ENCODE measurements around the gene RBM42. TPM values are rescaled to one million over a fixed set of nuclear protein-coding genes. Genes with fewer than 3 reads are reported as not detected.

RBM42 gene
- total and polyA plus RNA-seq, 9 of the 15 experiments (the other 6 are each of a cell fraction or from before 2014, with no cell fraction given) = 5.7 to 149 (median 32.4) TPM

GRCh38 chr19:35612559-35613321, 16.1 kb upstream of the RBM42 start, which contains the start of gene HAUS5:
HAUS5 (plus strand) TSS chr19:35612735; CDS start chr19:35612795, 60 bp downstream.
- H3K9me3 ChIP-seq (replicated peaks; ENCODE audit: control insufficient read depth, insufficient read depth, low read depth, low read length) = 0 out of 2 replicates have a peak, but pooled peaks cover 2% of the 10 kb centered on the region
- ATAC-seq (peak; percentile 97), FAIRE-seq (peak; percentile 92), DNase-seq (ENCODE audit: extremely low read depth in 1 of 4, low spot score in 3 of 4) (peak; percentile 95 to 98 (median 97))
- BruUV-seq (replicated peaks) = TSS peak; percentile 67
- in situ Hi-C loops (cut with MboI) (no loop called here), intact Hi-C loops (cut with micrococcal nuclease) (no loop called here)
- peak within 1 kb of the TSS; percentile 92 for H3K27ac ChIP-seq (ENCODE audit: extremely low read depth, low read depth, low read length)
- peaks cover 7% of the 10 kb centered on the region for H3K79me2 ChIP-seq (ENCODE audit: control insufficient read depth, insufficient read depth, low read length)
- peaks cover 7 to 25% of the 10 kb centered on the region in 2 experiments; a peak in 3 of 5 replicates for H3K4me1 ChIP-seq (replicated peaks in 1 of 2; ENCODE audit: control insufficient read depth in 2 of 2, insufficient read depth in 2 of 2, low read length in 2 of 2)
- WGBS (ENCODE audit: insufficient coverage, low coverage, missing lambda C conversion rate) = under 1% methylated on average over 47 of the region's 47 CpGs
- H2AFZ ChIP-seq (ENCODE audit: low read depth, low read length) = peak within 1 kb of the TSS; percentile 96
- H3K9me1 ChIP-seq (ENCODE audit: control insufficient read depth, insufficient read depth, low read length) = no peaks in the 10 kb centered on the region
- CTCF ChIA-PET (ENCODE audit: low intra/inter-chr PET ratio) = no interaction called here
- peaks cover 28% of the 10 kb centered on the region; the same call in 2 of the 3 replicates for H3K36me3 ChIP-seq (ENCODE audit: control insufficient read depth, insufficient read depth, low read length)
- POLR2A ChIA-PET = interaction anchor here (0.6 to 1.8 kb wide), 14 partner anchors 10 to 1627 kb away, joined by 3 to 7 read pairs (median 4); partner anchors contain the start of genes COX6B1 and ETV2
- H3K4me2 ChIP-seq (ENCODE audit: insufficient read depth, low read length) = peak within 1 kb of the TSS; percentile 98
- H4K20me1 ChIP-seq (replicated peaks; ENCODE audit: control insufficient read depth, insufficient read depth, low read length) = no peaks in the 10 kb centered on the region
- no peaks in the 10 kb centered on the region for H3K27me3 ChIP-seq (ENCODE audit: control insufficient read depth in 2 of 2, insufficient read depth in 2 of 2, low read length in 2 of 2)
- H3K4me3 ChIP-seq = peak within 1 kb of the TSS; percentile 85
- peak within 1 kb of the TSS; percentile 97 for H3K9ac ChIP-seq (ENCODE audit: insufficient read depth in 1 of 2, low read depth in 2 of 2, low read length in 2 of 2)
- TF ChIP-seq NCOA6 (IDR thresholded peaks at IDR 0.05) (no peak), DLX4 (CRISPR knock-in tag; IDR thresholded peaks at IDR 0.05) (no peak), GTF2A2 (tag; IDR thresholded peaks at IDR 0.05) (no peak), POLR3A (IDR thresholded peaks at IDR 0.05; ENCODE audit: borderline replicate concordance, extremely low read depth, insufficient read depth, insufficient read length) (no peak), RBM15 (IDR thresholded peaks at IDR 0.05; ENCODE audit: insufficient read depth, low read length) (no peak), NFXL1 (CRISPR knock-in tag; IDR thresholded peaks at IDR 0.05) (no peak), CBX2 (IDR thresholded peaks at IDR 0.05; ENCODE audit: insufficient read depth, low read length, poor library complexity, severe bottlenecking) (no peak), PREB (CRISPR knock-in tag; IDR thresholded peaks at IDR 0.05) (no peak), ASH1L (IDR thresholded peaks at IDR 0.05; ENCODE audit: borderline replicate concordance, low read depth, partially characterized antibody) (no peak)

Data from K562 (cell line).